Renal pelvis (tissue), 12 donors: ENCODE data around the gene SLAMF6. TPM values are rescaled to one million over a fixed set of nuclear protein-coding genes. Genes with fewer than 3 reads are reported as not detected.
"Not testable (repeated sequence)": the region's sequence is repeated elsewhere in the genome, so short reads cannot be mapped to it uniquely, and the experiment has no call there.

Experiments used
- DNase-seq: peaks from one replicate; pipeline ENCODE4 v3.0.0-alpha.2; 2013
- long read RNA-seq, 16 experiments: transcript quantifications; one replicate each; lab custom pipeline, GENCODE V29; 2026
- polyA plus RNA-seq, 3 donors: library from polyadenylated mRNA; unstranded; fragments of 120-200 nt; gene quantifications; one replicate each; pipeline ENCODE4 v1.2.1, GENCODE V29; 2013; ENCODE audit not compliant: insufficient read length in 3 of 3

Gene SLAMF6
- under 1 TPM; 0.09 to 0.30 (median 0.17) TPM for polyA plus RNA-seq
- long read RNA-seq, donor 1: 0 reads
- long read RNA-seq, donor 2: 0 reads
- long read RNA-seq, donor 3: 0 reads
- long read RNA-seq, donor 4: 0 reads
- long read RNA-seq, donor 5: 0 reads
- long read RNA-seq, donor 6: 0 reads
- long read RNA-seq, donor 7: 0 reads
- long read RNA-seq, donor 8: 0 reads
- long read RNA-seq, donor 9: 0 reads
- long read RNA-seq, donor 10: 0 reads
- long read RNA-seq, donor 11: 0 reads
- long read RNA-seq, donor 12: 0 reads
- long read RNA-seq, donor 13: 0 reads
- long read RNA-seq, donor 14: 0 reads
- long read RNA-seq, donor 15: 0 reads
- long read RNA-seq, donor 16: 0 reads

- DNase-seq: no peak
Measured at GRCh38 chr1:160522622-160523345, at the start of gene SLAMF6. SLAMF6 (minus strand) TSS chr1:160523255; CDS start chr1:160523192, 63 bp downstream.

GRCh38 chr1:160570840-160571239 is 47.8 kb upstream of the SLAMF6 start:
- DNase-seq: no peak

- DNase-seq: no peak
Measured at GRCh38 chr1:160569806-160570205, 46.8 kb upstream of the SLAMF6 start.

DNA sequence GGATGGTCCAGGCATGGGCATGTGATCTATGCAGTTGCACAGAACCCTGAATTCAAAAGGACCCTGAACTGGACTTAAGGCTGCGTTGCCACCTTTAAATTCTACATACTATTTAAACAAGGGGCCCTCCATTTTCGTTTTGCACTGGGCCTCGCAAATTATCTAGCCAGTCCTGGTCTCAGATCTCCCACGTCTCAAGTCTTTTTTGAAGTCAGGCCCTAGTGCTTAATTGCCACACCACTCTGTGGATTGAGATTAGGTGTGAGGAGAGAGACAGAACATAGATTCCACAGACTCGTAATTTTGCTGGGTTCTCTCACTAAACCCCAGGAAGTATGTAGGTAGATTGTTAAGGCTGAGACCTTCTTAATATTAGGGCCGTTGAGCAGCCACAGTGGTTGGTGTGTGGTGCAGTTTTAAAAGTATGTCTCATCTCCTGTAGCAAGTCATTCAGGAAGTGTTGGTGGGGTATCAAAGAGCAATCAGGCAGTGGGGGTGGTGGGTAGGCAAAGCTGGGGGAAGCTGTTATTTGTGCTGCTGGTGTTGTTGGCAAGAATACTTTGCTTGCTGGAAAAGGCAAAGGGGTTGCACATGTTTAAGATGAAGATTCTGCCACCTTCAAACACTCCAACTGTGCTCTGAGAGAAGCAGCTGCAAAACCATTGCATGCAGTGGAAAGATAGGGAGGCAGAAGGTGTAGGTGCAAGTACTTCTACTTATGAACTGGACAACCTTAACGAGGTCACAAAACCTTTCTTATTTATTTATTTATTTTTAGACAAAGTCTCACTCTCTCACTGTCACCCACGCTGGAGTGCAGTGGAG is 45.0 kb upstream of the SLAMF6 start:
- no peak for DNase-seq

DNA sequence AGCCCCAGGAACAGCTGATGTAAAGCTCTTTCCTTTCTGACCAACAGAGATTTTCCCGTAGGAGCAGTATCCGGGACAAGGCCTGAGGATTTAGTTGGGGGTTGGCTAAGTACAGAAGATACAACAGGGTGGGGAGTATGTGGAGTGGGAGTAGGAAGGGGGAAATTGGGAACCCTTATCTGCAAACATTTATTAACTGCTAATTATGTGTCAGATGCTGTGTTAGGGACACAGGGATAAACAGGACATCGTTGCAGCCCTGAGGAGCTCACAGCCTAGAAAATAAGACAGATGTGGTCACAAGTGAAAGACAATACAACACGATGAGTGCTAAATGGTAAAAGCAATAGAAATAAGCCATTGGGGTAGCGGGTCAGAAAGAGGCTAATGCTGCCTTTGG is 44.3 kb upstream of the SLAMF6 start:
- no peak for DNase-seq

GRCh38 chr1:160565564-160565963 is 42.5 kb upstream of the SLAMF6 start:
- DNase-seq: no peak

DNA sequence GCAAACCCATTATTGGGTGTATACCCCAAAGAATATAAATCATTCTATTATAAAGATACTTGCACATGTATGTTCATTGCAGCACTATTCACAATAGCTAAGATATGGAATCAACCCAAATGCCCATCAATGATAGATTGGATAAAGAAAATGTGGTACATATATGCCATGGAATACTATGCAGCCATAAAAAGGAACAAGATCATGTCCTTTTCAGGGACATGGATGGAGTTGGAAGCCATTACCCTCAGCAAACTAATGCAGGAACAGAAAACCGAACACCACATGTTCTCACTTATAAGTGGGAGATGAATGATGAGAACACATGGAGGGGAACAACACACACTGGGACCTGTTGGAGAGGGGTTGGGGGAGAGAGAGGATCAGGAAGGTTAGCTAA is 40.2 kb upstream of the SLAMF6 start:
- not testable (repeated sequence) for DNase-seq

DNA sequence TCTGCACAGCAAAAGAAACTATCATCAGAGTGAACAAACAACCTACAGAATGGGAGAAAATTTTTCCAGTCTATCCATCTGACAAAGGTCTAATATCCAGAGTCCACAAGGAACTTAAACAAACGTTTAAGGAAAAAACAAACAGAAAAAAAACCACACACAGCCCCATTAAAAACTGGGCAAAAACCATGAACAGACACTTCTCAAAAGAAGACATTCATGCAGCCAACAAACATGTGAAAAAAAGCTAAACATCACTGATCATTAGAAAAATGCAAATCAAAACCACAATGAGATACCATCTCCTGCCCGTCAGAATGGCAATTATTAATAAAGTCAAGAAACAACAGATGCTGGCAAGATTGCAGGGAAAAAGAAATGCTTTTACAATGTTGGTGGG is 39.7 kb upstream of the SLAMF6 start:
- DNase-seq: not testable (repeated sequence)

GRCh38 chr1:160560806-160561205 is 37.8 kb upstream of the SLAMF6 start:
- DNase-seq: no peak

- no peak for DNase-seq
Measured at GRCh38 chr1:160560045-160560705, 37.1 kb upstream of the SLAMF6 start.

GRCh38 chr1:160559437-160559836 is 36.4 kb upstream of the SLAMF6 start:
- DNase-seq: not testable (repeated sequence)

DNA sequence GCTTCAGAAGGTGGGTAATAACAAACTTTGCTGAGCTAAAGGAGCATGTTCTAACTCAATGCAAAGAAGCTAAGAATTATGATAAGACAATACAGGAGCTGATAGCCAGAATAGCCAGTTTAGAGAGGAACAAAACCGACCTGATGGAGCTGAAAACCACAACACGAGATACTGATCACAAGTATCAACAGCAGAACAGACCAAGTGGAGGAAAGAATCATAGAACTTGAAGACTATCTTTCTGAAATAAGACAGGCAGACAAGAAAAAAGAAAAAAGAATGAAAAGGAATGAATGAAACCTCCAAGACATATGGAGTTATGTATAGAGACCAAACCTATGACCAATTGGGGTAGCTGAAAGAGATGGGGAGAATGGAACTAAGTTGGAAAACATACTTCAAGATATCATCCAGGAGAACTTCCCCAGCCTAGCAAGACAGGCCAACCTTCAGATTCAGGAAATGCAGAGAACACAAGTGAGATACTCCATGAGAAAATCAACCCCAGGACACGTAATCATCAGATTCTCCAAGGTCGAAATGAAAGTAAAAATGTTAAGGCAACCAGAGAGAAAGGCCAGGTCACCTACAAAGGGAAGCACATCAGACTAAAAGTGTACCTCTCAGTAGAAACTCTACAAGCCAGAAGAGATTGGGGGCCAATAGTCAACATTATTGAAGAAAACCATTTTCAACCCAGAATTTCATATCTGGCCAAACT is 35.8 kb upstream of the SLAMF6 start:
- DNase-seq: no peak

GRCh38 chr1:160553778-160554177 is 30.7 kb upstream of the SLAMF6 start:
- DNase-seq: no peak

GRCh38 chr1:160552425-160552824 is 29.4 kb upstream of the SLAMF6 start:
- DNase-seq: no peak

DNA sequence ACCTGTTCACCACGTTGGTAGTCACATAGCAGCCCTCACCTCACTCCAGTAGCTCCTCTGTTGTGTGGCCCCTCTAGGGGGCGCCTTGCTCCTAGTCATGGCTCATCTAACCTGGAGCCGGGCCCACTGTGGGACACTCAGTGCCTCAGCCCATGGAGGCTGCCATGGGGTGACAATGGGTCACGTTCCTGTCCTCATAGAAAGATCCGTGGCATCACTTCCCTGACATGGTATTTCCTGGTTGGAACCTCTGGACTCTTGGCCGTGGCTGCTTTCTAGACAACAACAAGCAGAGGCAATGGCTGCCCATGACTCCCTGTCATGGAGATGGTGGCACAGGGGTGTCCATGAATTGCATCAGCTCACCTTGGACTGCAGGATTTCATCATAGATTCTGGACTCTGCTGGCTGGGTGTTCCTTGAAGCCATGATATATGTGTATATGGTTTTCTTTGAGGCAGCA is 27.5 kb upstream of the SLAMF6 start:
- DNase-seq: no peak

GRCh38 chr1:160549665-160550006 is 26.6 kb upstream of the SLAMF6 start:
- DNase-seq: no peak

GRCh38 chr1:160548960-160549664 is 26.1 kb upstream of the SLAMF6 start:
- DNase-seq: no peak

DNA sequence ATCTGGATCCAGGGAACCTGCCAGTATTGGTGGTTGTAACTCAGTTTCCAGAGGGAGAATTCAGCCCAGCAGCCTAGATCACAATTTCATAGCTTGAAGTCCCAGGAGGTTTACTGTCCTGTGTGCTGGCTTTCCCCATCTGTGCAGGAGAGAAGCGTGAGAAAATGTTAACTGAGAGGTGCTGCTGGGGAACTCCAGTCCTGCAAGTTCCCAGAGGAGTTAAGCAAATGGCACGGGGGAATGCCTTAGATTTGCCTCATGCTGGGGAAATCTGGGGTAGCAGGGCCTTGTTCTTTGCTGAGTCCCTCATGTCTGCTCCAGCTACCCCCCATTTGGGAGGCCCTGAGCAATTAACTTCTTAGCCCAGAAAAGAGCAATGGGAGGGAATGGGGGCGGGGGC is 25.1 kb upstream of the SLAMF6 start:
- no peak for DNase-seq

GRCh38 chr1:160547422-160547821 is 24.4 kb upstream of the SLAMF6 start:
- no peak for DNase-seq

DNA sequence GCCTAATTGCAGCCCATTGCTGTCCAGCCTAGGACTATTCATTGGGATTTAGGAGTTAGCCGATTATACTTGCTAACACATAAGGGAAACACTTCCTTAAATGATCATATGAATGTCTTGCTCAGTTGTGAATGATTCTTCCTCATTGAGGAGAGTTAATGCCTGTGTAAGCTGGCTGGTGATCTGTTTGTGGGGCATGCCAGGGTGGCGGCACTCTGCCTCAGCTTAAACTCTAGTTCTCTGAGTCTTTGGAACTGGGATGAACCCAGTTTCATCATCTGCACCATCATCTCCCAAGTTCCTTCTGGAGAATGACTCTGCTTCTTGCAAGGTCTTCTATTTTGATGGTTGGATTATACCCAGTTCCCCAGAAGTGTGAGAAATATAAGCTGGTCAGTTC is 23.9 kb upstream of the SLAMF6 start:
- no peak for DNase-seq

DNA sequence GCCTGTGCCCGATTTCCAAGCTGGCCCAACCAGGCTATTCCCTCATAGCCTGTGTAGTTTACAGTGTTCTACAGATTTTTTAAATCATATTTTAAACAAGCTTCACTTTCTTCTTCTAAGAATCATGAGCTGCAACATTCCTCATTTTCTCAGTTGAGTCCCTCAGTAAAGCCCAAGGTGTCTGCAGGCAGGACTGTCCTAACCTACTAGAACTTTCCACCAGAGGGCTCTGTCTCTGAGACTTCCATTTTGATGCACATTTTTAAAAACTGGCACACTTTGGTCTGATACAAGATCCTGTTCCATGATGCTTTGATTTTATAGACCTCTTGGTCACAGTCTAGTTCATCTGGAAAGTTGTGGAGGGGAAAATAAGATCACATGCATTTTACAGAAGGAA is 21.6 kb upstream of the SLAMF6 start:
- DNase-seq: no peak
